ENCODE measurements around the gene CEP85. TPM values are rescaled to one million over a fixed set of nuclear protein-coding genes. Genes with fewer than 3 reads are reported as not detected.

The CEP85 gene
- total RNA-seq, 3 donors from 2014 or later, result 4.8 to 11.7 (median 7.5) TPM

DNA sequence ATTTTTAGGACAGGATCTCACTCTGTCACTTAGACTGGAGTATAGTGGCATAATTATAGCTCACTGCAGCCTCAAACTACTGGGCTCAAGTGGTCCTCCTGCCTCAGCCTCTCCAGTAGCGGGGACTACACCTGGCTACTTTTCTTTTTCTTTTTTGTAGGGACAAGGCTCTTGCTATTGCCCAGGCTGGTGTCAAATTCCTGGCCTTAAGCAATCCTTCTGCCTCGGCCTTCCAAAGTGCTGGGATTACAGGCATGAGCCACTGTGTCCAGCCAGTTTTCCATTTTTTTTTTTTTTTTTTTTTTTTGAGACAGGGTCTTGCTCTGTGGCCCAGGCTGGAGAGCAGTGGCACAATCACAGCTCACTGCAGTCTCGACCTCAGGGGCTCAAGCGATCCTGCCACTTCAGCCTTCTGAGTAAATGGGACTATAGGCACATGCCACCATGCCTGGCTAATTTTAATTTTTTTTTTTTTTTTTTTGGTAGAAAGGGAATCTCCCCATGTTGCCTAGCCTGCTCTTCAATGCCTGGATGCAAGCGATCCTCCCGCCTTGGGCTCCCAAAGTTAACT, 20.6 kb upstream of the CEP85 start:
- intact Hi-C loops (cut with DNase I; ENCODE audit: low total_unique reads), result no loop called here
- TF ChIP-seq POLR2AphosphoS5 (IDR thresholded peaks at IDR 0.05), result no peak
- TF ChIP-seq, protein P1, sequence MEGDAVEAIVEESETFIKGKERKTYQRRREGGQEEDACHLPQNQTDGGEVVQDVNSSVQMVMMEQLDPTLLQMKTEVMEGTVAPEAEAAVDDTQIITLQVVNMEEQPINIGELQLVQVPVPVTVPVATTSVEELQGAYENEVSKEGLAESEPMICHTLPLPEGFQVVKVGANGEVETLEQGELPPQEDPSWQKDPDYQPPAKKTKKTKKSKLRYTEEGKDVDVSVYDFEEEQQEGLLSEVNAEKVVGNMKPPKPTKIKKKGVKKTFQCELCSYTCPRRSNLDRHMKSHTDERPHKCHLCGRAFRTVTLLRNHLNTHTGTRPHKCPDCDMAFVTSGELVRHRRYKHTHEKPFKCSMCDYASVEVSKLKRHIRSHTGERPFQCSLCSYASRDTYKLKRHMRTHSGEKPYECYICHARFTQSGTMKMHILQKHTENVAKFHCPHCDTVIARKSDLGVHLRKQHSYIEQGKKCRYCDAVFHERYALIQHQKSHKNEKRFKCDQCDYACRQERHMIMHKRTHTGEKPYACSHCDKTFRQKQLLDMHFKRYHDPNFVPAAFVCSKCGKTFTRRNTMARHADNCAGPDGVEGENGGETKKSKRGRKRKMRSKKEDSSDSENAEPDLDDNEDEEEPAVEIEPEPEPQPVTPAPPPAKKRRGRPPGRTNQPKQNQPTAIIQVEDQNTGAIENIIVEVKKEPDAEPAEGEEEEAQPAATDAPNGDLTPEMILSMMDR (IDR thresholded peaks at IDR 0.05), result no peak
- TF ChIP-seq POLR2A (IDR thresholded peaks at IDR 0.05), result no peak
- Histone ChIP-seq H3K9me3 (no peaks in the 10 kb centered on the region), H3K27me3 (no peaks in the 10 kb centered on the region), H3K4me1 (no peaks in the 10 kb centered on the region), H3K27ac (no peak overlapping the region), H3K4me3 (no peak overlapping the region), H3K36me3 (no peaks in the 10 kb centered on the region)
- DNase-seq (ENCODE audit: low spot score in 2 of 2), result no peak

GRCh38 chr1:26215246-26215645, 18.8 kb upstream of the CEP85 start:
- Histone ChIP-seq H3K27me3 (no peaks in the 10 kb centered on the region), H3K27ac (no peak overlapping the region), H3K4me3 (no peak overlapping the region), H3K36me3 (no peaks in the 10 kb centered on the region), H3K9me3 (no peaks in the 10 kb centered on the region), H3K4me1 (no peaks in the 10 kb centered on the region)
- intact Hi-C loops (cut with DNase I; ENCODE audit: low total_unique reads), result no loop called here
- TF ChIP-seq POLR2AphosphoS5 (IDR thresholded peaks at IDR 0.05), result no peak
- TF ChIP-seq, protein P1 (IDR thresholded peaks at IDR 0.05), result no peak
- TF ChIP-seq POLR2A (IDR thresholded peaks at IDR 0.05), result no peak
- no peak for DNase-seq (ENCODE audit: low spot score in 2 of 2)

DNA sequence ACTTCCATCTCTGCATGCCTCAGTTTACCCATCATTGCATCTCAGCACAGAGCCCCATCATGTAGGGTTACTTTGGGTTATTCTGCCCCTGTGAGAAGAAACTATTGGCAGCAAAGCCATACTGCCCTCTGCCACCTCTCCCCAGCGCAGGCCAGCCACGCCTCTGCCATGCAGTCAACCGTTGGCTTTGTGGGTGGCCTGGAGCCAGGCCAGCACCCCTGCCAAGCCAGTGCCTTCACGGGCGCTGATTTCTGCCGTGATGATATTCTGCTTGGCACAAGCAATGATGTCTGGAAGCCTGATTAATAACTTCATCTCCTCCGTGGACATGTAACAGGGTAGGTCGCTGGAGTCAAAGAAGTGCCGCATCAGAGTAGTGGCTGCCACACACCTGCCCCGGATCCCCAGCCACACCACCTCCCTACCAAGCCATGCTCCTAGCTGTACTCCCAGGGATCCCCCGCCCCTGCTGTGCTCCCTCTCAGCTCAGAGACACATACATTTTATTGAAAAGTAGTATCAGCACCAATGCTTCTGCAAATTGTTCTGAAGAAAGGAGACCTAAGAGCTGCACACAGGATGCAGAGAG, 15.0 kb upstream of the CEP85 start:
- H3K36me3 ChIP-seq, result no peaks in the 10 kb centered on the region
- no peaks in the 10 kb centered on the region for H3K9me3 ChIP-seq
- H3K4me3 ChIP-seq, result no peak overlapping the region
- DNase-seq (ENCODE audit: low spot score in 2 of 2), result no peak
- H3K27me3 ChIP-seq, result no peaks in the 10 kb centered on the region
- TF ChIP-seq POLR2AphosphoS5 (IDR thresholded peaks at IDR 0.05), result no peak
- TF ChIP-seq, protein P1 (IDR thresholded peaks at IDR 0.05), result no peak
- TF ChIP-seq POLR2A (IDR thresholded peaks at IDR 0.05), result no peak
- H3K4me1 ChIP-seq, result no peaks in the 10 kb centered on the region
- intact Hi-C loops (cut with DNase I; ENCODE audit: low total_unique reads), result no loop called here
- H3K27ac ChIP-seq, result no peak overlapping the region

DNA sequence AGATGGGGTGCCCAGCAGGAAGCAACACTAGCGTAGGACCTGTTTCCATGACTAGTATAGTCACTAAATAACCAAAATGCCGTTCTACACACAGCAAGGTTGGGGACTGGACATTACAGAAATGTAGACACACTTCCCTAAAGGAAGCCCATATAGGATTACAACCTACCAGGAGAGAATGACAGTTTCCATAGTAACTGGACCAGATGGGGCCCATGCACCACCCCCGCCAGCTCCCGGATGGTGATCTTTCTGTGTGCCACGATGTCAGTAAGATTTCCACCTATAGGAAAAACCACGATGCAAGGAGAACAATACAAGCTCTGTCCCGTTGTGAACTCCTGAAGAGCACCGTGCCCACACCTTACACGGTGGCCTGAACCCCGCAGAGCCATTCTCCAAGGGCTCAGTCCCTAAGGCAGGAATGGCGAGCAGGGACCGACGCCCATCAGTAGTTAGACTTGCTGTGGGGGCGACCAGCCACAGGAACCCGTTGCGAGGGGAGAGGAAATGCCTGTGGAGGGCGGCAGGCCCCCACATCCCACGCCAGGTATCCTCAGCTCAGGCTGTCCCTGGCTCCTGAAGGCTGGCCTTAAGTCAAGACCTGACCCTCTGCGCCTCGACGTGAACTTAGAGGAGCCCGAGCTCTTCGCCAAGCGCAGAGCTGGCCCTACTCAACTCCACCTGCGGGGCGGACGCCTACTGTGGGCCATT, 13.6 kb upstream of the CEP85 start:
- Histone ChIP-seq H3K27me3 (no peaks in the 10 kb centered on the region), H3K27ac (no peak overlapping the region), H3K4me3 (no peak overlapping the region), H3K9me3 (no peaks in the 10 kb centered on the region), H3K36me3 (no peaks in the 10 kb centered on the region), H3K4me1 (no peaks in the 10 kb centered on the region)
- intact Hi-C loops (cut with DNase I; ENCODE audit: low total_unique reads), result no loop called here
- no peak for DNase-seq (ENCODE audit: low spot score in 2 of 2)
- TF ChIP-seq, protein P1 (IDR thresholded peaks at IDR 0.05), result no peak
- TF ChIP-seq POLR2A (IDR thresholded peaks at IDR 0.05) (no peak), POLR2AphosphoS5 (IDR thresholded peaks at IDR 0.05) (no peak)

DNA sequence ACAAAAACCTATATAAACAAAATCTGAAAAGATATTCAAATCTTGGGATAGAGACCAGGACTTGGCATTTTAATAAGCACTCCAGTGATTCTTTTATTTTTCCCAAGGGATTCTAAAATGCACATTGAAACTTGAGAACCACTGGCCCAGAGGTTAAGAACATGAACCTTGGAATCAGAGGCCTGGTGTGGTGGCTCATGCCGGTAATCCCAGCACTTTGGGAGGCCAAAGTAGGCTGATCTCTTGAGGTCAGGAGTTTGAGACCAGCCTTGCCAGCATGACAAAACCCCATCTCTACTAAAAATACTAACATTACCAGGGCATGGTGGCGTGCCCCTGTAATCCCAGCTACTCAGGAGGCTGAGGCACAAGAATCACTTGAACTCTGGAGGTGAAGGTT, 12.9 kb upstream of the CEP85 start:
- intact Hi-C loops (cut with DNase I; ENCODE audit: low total_unique reads), result no loop called here
- Histone ChIP-seq H3K4me1 (no peaks in the 10 kb centered on the region), H3K27me3 (no peaks in the 10 kb centered on the region), H3K9me3 (no peaks in the 10 kb centered on the region), H3K36me3 (no peaks in the 10 kb centered on the region), H3K4me3 (no peak overlapping the region), H3K27ac (no peak overlapping the region)
- no peak for DNase-seq (ENCODE audit: low spot score in 2 of 2)
- TF ChIP-seq POLR2A (IDR thresholded peaks at IDR 0.05) (no peak), POLR2AphosphoS5 (IDR thresholded peaks at IDR 0.05) (no peak)
- TF ChIP-seq, protein P1 (IDR thresholded peaks at IDR 0.05), result no peak
